Epithelial cell of proximal tubule (primary cell): ENCODE measurements around the gene GFOD2. TPM values are rescaled to one million over a fixed set of nuclear protein-coding genes. Genes with fewer than 3 reads are reported as not detected.
"Not testable (repeated sequence)": the region's sequence is repeated elsewhere in the genome, so short reads cannot be mapped to it uniquely, and the experiment has no call there.

Experiments used
- DNase-seq: peaks from one replicate; pipeline ENCODE4 v3.0.0-alpha.2; 2011; ENCODE audit warnings: low read depth
- H3K4me3 ChIP-seq: 2 replicates; pipeline ENCODE4 v1.5.1; 2011; ENCODE audit warnings: low read depth, mild to moderate bottlenecking, low read length
- CTCF ChIP-seq: conservative IDR thresholded peaks from 2 replicates; pipeline ENCODE4 v1.5.1; 2012; ENCODE audit warnings: low read depth, mild to moderate bottlenecking, low read length
- total RNA-seq: library from RNA; depleted of rRNA; stranded (reverse); fragments of >200 nt; gene quantifications from 2 replicates; pipeline ENCODE4 v1.2.3, GENCODE V29; 2015

Gene GFOD2
- total RNA-seq, 1 donor from 2014 or later, result 16.1 TPM

GRCh38 chr16:67761924-67762323 lies 42.8 kb upstream of the GFOD2 start:
- H3K4me3 ChIP-seq, result no peak overlapping the region
- no peak for TF ChIP-seq CTCF
- DNase-seq, result no peak

- H3K4me3 ChIP-seq, result no peak overlapping the region
- TF ChIP-seq CTCF, result no peak
- DNase-seq, result no peak
Measured at GRCh38 chr16:67760956-67761230, 41.8 kb upstream of the GFOD2 start.

- no peak overlapping the region for H3K4me3 ChIP-seq
- DNase-seq, result no peak
- no peak for TF ChIP-seq CTCF
Measured at GRCh38 chr16:67760206-67760955, 41.3 kb upstream of the GFOD2 start.

GRCh38 chr16:67758966-67759365 lies 39.9 kb upstream of the GFOD2 start:
- DNase-seq, result no peak
- TF ChIP-seq CTCF, result no peak
- H3K4me3 ChIP-seq, result no peak overlapping the region

GRCh38 chr16:67758006-67758405 lies 38.9 kb upstream of the GFOD2 start:
- no peak for TF ChIP-seq CTCF
- H3K4me3 ChIP-seq, result no peak overlapping the region
- DNase-seq, result no peak

- no peak overlapping the region for H3K4me3 ChIP-seq
- no peak for TF ChIP-seq CTCF
- no peak for DNase-seq
Measured at GRCh38 chr16:67752641-67753040, 33.5 kb upstream of the GFOD2 start.

GRCh38 chr16:67751331-67751730 lies 32.2 kb upstream of the GFOD2 start:
- DNase-seq, H3K4me3 ChIP-seq: not testable (repeated sequence)
